KBM-7 (cell line): ENCODE results near the gene VWA5A.
A peak's percentile ranks its signal among the peaks of the same experiment; 100 is the strongest.
"Not testable (repeated sequence)": the region's sequence is repeated elsewhere in the genome, so short reads cannot be mapped to it uniquely, and the experiment has no call there.

ENCODE experiments used
- DNase-seq: peaks from one replicate; pipeline ENCODE4 v3.0.0-alpha.2; 2015
- in situ Hi-C: fragments of 300-500 bp; cut with MboI; formaldehyde crosslinking; loops from 2 replicates; pipeline ENCODE4 v1.14.3; 2020; ENCODE audit warnings: low sequenced_read_pairs, low pct_unique_long_range_greater_than_20kb, mixed read lengths

VWA5A gene

GRCh38 chr11:124090996-124091395, 24.3 kb upstream of the VWA5A start:
- in situ Hi-C loops, result no loop called here
- DNase-seq, result no peak

DNA sequence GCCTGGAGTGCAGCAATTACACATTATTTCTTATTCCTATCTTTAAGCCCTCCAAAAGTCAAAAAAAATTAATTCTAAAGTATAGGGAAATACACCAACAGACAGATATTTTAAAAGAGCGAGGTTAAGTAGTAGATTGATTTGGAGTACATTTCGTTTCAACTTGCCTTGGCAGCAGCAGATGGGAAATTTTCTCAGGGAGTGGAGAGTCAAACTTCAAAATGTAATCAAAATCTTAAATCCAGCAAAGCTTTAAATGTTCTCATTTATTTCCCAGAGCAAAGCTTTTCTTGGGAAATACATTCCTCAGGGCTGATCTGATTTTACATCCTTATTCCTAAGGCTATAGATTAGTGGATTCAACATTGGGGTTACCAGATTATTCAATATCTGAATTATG, 21.9 kb upstream of the VWA5A start:
- in situ Hi-C loops, result no loop called here
- DNase-seq, result no peak

GRCh38 chr11:124094731-124095130, 20.5 kb upstream of the VWA5A start:
- in situ Hi-C loops, result no loop called here

GRCh38 chr11:124096364-124096763, 18.9 kb upstream of the VWA5A start:
- in situ Hi-C loops, result no loop called here
- no peak for DNase-seq

More at GRCh38 chr11:124094731-124095130, 20.5 kb upstream of the VWA5A start:
- no peak for DNase-seq

- in situ Hi-C loops, result no loop called here
- DNase-seq, result no peak
Observed at GRCh38 chr11:124098141-124098540, 17.1 kb upstream of the VWA5A start.

DNA sequence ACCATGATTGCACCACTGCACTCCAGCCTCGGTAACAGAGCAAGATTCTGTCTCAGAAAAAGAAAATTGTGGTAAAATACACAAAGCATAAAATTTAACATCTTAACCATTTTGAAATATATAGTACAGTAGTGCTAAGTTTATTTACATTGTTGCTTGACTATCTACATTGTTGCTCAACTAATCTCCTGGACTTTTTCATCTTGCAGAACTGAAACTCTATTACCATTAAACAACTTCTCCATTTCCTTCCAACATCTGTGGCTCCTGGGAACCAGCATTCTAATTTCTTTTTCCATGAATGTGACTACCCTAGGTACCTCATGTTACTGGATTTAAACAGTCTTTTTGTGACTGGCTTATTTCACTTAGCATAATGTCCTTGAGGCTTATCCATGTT, 13.5 kb upstream of the VWA5A start:
- in situ Hi-C loops, result no loop called here
- DNase-seq, result no peak

GRCh38 chr11:124108156-124108555, 7.1 kb upstream of the VWA5A start:
- in situ Hi-C loops, result no loop called here
- DNase-seq, result peak; percentile 22

- in situ Hi-C loops, result no loop called here
- DNase-seq, result no peak
Observed at GRCh38 chr11:124109377-124109776, 5.9 kb upstream of the VWA5A start.

DNA sequence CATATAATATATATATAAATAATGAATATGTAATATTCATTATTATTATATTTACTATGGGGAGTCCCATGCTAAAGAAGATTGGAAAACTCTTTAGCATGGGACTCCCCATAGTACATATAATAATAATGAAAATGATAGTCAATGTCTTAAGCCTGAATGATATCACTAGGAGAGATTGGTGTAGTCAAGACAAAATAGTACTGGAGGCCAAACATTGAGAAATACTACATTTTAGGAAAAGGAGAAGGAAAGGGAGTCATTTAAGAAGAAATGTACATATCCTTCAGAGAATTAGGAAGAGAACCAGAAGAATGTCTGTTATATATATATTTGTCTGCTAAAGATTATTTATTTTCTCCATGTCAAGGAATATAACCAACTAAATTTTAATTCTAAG, 5.0 kb upstream of the VWA5A start:
- in situ Hi-C loops, result no loop called here
- DNase-seq, result no peak

GRCh38 chr11:124113890-124114289, 1.4 kb upstream of the VWA5A start:
- in situ Hi-C loops, result no loop called here
- DNase-seq, result no peak

GRCh38 chr11:124115782-124116616, 749 bp downstream of the VWA5A start:
- no peak for DNase-seq
- in situ Hi-C loops, result no loop called here

GRCh38 chr11:124119103-124119502, 3.9 kb downstream of the VWA5A start:
- in situ Hi-C loops, result no loop called here

DNA sequence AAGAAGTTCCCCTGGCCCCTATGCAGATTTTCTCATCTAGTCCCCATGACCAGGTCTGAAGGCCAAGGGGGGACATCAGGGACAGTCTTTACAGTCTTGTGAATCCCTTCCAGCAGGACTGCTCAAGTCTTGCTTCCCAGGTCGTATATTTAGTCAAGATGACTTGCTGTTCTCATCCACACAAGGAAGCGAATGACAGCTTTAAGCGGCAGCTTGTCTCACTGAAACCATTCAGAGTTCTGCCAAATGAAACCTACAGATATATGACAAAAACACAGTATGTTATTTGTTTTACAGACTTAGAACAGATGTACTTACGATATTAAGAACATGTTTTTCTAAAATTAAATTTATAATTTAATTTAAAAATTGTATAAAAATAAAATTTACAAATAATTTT, 5.6 kb downstream of the VWA5A start:
- no peak for DNase-seq
- in situ Hi-C loops, result no loop called here

More at GRCh38 chr11:124119103-124119502, 3.9 kb downstream of the VWA5A start:
- no peak for DNase-seq

GRCh38 chr11:124122123-124122522, 6.9 kb downstream of the VWA5A start:
- in situ Hi-C loops, result no loop called here
- DNase-seq, result no peak

DNA sequence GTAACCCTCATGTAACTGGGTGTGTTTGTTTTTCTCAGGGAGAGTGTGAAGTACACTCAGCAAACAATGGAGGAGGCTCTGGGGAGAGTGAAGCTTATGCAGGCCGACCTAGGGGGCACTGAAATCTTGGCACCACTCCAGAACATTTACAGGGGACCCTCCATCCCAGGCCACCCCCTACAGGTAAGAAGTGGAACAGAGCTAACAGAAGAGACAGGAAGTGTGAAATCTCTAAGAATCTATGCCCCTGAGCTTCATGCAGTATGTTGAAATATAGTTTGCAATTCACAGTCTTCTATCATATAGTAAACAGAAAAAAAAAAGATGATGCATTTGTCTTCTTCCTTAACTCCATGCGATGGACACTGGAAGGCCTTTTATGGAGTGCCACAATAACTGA, 8.4 kb downstream of the VWA5A start:
- no peak for DNase-seq

GRCh38 chr11:124127134-124127533, 11.9 kb downstream of the VWA5A start:
- in situ Hi-C loops, DNase-seq: not testable (repeated sequence)

More for the DNA sequence above, 8.4 kb downstream of the VWA5A start:
- in situ Hi-C loops, result no loop called here

DNA sequence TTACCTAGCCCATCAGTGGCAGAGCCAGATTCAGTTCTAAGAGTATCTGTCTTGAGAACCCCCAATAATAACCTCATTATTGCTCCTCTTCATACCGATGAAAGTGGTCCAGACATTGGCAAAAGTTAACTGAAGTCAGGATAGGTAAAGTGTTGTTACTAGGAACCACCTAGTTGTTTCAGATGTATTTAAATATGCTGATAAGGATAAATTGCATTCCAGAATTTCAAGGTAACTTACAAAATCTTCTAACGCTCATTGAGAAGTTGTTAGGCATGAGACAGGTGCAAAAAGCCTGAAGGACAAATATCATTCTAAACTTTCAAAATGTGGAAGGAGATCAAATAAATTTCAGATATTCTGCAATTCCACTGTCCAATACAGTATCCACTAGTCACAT, 27.8 kb downstream of the VWA5A start:
- in situ Hi-C loops, result no loop called here

DNA sequence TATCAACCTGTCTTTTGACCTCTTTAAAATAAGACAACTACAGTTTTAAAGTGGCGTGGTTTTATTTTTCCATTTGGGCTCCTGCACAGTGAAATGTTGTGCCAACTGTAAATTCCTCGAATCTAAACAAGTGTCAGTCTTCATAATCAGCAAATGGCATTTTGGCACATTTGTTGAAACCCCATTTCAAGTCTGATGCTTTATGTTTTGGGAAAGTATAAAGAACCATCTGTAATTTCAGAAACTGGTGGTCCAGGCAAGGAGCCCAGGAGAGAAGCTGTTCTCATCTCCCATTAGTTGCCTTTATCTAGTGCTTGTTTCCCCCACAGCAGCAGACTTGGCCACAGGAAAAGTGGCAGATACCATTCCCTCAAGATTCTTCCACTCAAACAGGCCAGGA, 32.7 kb downstream of the VWA5A start:
- DNase-seq, result no peak

More for the DNA sequence above, 27.8 kb downstream of the VWA5A start:
- no peak for DNase-seq

DNA sequence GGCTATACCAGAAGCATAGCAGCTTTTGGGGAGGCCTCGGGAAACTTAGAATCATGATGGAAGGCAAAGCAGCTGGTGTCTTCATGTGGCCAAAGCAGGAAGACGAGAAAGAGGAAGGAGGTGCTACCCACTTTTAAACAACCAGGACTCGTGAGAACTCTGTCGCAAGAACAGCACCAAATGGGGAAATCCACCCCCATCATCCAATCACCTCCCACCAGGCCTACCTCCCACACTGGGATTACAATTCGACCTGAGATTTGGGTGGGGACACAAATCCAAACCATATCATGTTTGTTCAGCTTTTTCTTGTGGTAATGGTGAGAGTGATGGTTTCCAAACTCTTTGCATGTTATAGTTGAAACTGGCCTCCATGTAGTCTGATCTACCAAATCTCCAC, 35.4 kb downstream of the VWA5A start:
- in situ Hi-C loops, result no loop called here
- peak; percentile 14 for DNase-seq

More for the DNA sequence above, 32.7 kb downstream of the VWA5A start:
- in situ Hi-C loops, result no loop called here

DNA sequence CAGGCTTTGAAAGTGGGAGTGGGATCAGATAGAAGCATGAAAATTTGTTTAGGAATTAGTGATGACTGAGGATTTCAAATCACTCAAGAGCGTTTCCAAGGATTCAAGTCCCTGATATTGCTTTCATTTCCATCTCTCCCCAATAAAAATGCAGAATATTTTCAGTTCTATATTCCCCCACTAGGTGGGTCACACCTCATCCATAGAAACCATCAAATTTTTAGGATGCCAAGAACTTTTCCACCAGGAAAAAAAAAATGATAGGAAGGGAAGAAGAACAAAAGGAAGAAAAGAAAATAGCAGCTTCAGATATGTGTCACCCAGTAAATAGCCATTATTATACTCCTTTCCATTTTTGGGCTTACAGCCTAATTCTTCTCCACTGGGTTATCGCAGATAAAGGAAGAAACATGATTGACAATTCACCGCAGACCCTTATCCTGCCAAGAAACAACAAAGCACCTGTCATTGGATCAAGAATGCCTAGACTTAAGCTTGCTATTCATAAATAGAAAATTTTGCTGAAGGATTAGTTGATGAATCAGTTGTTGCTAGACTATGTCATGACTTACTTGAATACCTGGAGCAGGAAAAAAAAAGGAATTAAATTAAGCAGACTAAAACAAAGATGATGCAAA, 37.6 kb downstream of the VWA5A start:
- in situ Hi-C loops, result no loop called here
- no peak for DNase-seq

DNA sequence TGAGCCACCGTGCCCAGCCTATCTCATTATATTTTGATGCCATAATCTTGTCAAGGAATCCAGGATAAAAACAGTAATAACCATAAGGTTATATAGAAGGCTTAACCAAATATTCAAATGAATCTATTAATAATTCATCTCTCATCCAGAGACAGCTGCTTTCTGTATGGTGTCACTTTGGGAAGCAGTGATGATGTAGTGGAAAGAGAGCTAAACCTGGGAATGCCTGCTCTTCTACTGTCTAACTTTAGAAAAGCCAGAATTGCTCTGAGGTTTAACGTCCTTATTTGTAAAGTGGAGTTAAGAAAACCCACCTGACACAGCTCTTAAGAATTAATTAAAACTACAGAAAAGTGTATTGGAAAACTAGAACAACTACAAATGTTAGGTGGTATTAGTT, 38.6 kb downstream of the VWA5A start:
- in situ Hi-C loops, result no loop called here
- DNase-seq, result no peak
